ENCODE results near the gene FSHR.

DNA sequence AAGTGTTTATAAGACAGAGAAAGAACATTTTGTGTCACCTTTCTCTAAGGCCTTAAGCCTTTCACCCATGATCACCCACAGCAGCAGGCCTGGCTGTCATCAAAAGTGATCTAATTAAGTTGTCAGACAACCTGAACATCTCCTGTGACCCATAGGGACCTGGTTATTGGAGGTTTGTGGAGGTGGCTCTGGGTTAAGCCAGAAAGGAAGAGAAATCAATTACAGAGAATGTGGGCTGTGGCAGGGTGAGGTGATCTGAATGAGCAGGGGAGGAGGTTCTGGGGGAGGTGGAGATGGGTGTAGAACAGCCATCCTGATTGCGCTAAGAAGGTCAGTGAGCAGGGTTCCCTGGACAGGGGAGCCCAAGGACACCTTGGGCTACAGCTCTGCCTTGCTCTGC is 170.8 kb downstream of the FSHR start:
- TF ChIP-seq, protein P1, sequence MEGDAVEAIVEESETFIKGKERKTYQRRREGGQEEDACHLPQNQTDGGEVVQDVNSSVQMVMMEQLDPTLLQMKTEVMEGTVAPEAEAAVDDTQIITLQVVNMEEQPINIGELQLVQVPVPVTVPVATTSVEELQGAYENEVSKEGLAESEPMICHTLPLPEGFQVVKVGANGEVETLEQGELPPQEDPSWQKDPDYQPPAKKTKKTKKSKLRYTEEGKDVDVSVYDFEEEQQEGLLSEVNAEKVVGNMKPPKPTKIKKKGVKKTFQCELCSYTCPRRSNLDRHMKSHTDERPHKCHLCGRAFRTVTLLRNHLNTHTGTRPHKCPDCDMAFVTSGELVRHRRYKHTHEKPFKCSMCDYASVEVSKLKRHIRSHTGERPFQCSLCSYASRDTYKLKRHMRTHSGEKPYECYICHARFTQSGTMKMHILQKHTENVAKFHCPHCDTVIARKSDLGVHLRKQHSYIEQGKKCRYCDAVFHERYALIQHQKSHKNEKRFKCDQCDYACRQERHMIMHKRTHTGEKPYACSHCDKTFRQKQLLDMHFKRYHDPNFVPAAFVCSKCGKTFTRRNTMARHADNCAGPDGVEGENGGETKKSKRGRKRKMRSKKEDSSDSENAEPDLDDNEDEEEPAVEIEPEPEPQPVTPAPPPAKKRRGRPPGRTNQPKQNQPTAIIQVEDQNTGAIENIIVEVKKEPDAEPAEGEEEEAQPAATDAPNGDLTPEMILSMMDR (conservative IDR thresholded peaks at IDR 0.05; ENCODE audit: low read depth, low read length) = no peak
- no peak for TF ChIP-seq EZH2phosphoT487 (IDR thresholded peaks at IDR 0.05; ENCODE audit: borderline replicate concordance, low read length)
- no peak for TF ChIP-seq EZH2 (IDR thresholded peaks at IDR 0.05; ENCODE audit: low read length, unreplicated experiment)

Data from PC-3 (cell line).